DOHH2 (cell line): Measurements from ENCODE around the gene CTNNBL1.

Source experiments
- H3F3A ChIP-seq: fragments of 200-600 bp; sonication (generic), shearing (Covaris generic); 2 replicates; pipeline ENCODE4 v1.6.0; 2016; ENCODE audit warnings: antibody characterized with exemption, mild to moderate bottlenecking; ENCODE audit not compliant: control insufficient read depth, insufficient read depth
- H3K27ac ChIP-seq: fragments of 200-600 bp; sonication (generic); 2 replicates; pipeline ENCODE4 v1.5.1; 2014; ENCODE audit warnings: low read depth, mild to moderate bottlenecking, low read length, moderate library complexity
- H3K27me3 ChIP-seq: fragments of 200-600 bp; sonication (generic); 2 replicates; pipeline ENCODE4 v1.6.1; 2014; ENCODE audit warnings: mild to moderate bottlenecking, low read length, mixed read lengths; ENCODE audit not compliant: control insufficient read depth
- H3K36me3 ChIP-seq: fragments of 200-600 bp; sonication (generic); 2 replicates; pipeline ENCODE4 v1.6.1; 2014; ENCODE audit warnings: mild to moderate bottlenecking, low read length, moderate library complexity, mixed read lengths; ENCODE audit not compliant: control insufficient read depth
- H3K4me1 ChIP-seq: fragments of 200-600 bp; sonication (generic); 2 replicates; pipeline ENCODE4 v1.6.1; 2014; ENCODE audit warnings: mild to moderate bottlenecking, low read length, mixed read lengths; ENCODE audit not compliant: control insufficient read depth
- H3K4me2 ChIP-seq: fragments of 200-600 bp; sonication (generic); 2 replicates; pipeline ENCODE4 v1.6.0; 2014; ENCODE audit warnings: mild to moderate bottlenecking, low read length, moderate library complexity
- H3K4me3 ChIP-seq: fragments of 200-600 bp; sonication (generic); 2 replicates; pipeline ENCODE4 v1.5.1; 2014; ENCODE audit warnings: mild to moderate bottlenecking, low read length, mixed read lengths
- H3K79me2 ChIP-seq: fragments of 200-600 bp; sonication (generic); 2 replicates; pipeline ENCODE4 v1.6.1; 2014; ENCODE audit warnings: mild to moderate bottlenecking, low read length, mixed read lengths; ENCODE audit not compliant: control insufficient read depth
- H3K9me2 ChIP-seq: fragments of 200-600 bp; sonication (generic); replicated peaks from 2 replicates; pipeline ENCODE4 v1.6.1; 2014; ENCODE audit warnings: mild to moderate bottlenecking, low read length, mixed read lengths; ENCODE audit not compliant: control insufficient read depth
- H3K9me3 ChIP-seq: fragments of 200-600 bp; sonication (generic); 2 replicates; pipeline ENCODE4 v1.6.1; 2014; ENCODE audit warnings: antibody characterized with exemption, low read length, mixed read lengths; ENCODE audit not compliant: control insufficient read depth, insufficient read depth
- H4K20me1 ChIP-seq: fragments of 200-600 bp; sonication (generic); 2 replicates; pipeline ENCODE4 v1.6.0; 2014; ENCODE audit warnings: low read depth, mild to moderate bottlenecking, antibody characterized with exemption, low read length, moderate library complexity; ENCODE audit not compliant: control insufficient read depth, insufficient read depth
- CTCF ChIP-seq: fragments of 200-600 bp; sonication (generic); IDR thresholded peaks from one replicate; pipeline ENCODE4 v1.5.1; 2014; ENCODE audit warnings: antibody characterized with exemption, mild to moderate bottlenecking, low read depth, low read length; ENCODE audit not compliant: poor library complexity, severe bottlenecking
- EZH2phosphoT487 ChIP-seq: fragments of 200-600 bp; sonication (generic); IDR thresholded peaks from 2 replicates; pipeline ENCODE4 v1.6.1; 2017; ENCODE audit warnings: borderline replicate concordance, mild to moderate bottlenecking, antibody characterized with exemption, low read length, moderate library complexity, mixed read lengths

Gene CTNNBL1

GRCh38 chr20:37749620-37750403 lies 56.0 kb downstream of the CTNNBL1 start:
- Histone ChIP-seq H3K36me3 (peaks cover 15% of the 10 kb centered on the region), H3F3A (no peaks in the 10 kb centered on the region)
- TF ChIP-seq EZH2phosphoT487 (no peak), CTCF (no peak)

GRCh38 chr20:37755665-37756064 lies 61.8 kb downstream of the CTNNBL1 start:
- Histone ChIP-seq H3K27ac (no peak overlapping the region), H3K36me3 (peaks cover 6% of the 10 kb centered on the region; the same call in 1 of the 2 replicates), H3K4me1 (no peaks in the 10 kb centered on the region), H3K27me3 (no peaks in the 10 kb centered on the region), H3K9me3 (no peaks in the 10 kb centered on the region), H3K4me2 (no peak overlapping the region), H3K4me3 (no peak overlapping the region), H3F3A (no peaks in the 10 kb centered on the region), H4K20me1 (no peaks in the 10 kb centered on the region), H3K9me2 (no peaks in the 10 kb centered on the region), H3K79me2 (no peaks in the 10 kb centered on the region)
- TF ChIP-seq EZH2phosphoT487 (no peak), CTCF (no peak)

More at GRCh38 chr20:37749620-37750403, 56.0 kb downstream of the CTNNBL1 start:
- Histone ChIP-seq H3K4me2 (no peak overlapping the region), H4K20me1 (no peaks in the 10 kb centered on the region), H3K4me1 (peaks cover 6% of the 10 kb centered on the region; the same call in 1 of the 2 replicates), H3K9me2 (no peaks in the 10 kb centered on the region), H3K27me3 (no peaks in the 10 kb centered on the region), H3K27ac (no peak overlapping the region), H3K79me2 (no peaks in the 10 kb centered on the region), H3K4me3 (no peak overlapping the region), H3K9me3 (no peaks in the 10 kb centered on the region)

GRCh38 chr20:37756234-37756633 lies 62.4 kb downstream of the CTNNBL1 start:
- Histone ChIP-seq H3K4me1 (no peaks in the 10 kb centered on the region), H3F3A (no peaks in the 10 kb centered on the region), H3K4me3 (no peak overlapping the region), H3K27ac (no peak overlapping the region), H3K4me2 (no peak overlapping the region), H3K79me2 (no peaks in the 10 kb centered on the region), H3K27me3 (no peaks in the 10 kb centered on the region), H3K9me2 (no peaks in the 10 kb centered on the region), H3K36me3 (peaks cover 6% of the 10 kb centered on the region; the same call in 1 of the 2 replicates), H3K9me3 (no peaks in the 10 kb centered on the region), H4K20me1 (no peaks in the 10 kb centered on the region)
- TF ChIP-seq CTCF, result no peak
